SK-N-MC (cell line): Measurements from ENCODE around the gene CLRN1.

Source experiments
- EZH2 ChIP-seq: fragments of 200-600 bp; sonication (generic); IDR thresholded peaks from one replicate; pipeline ENCODE4 v1.6.1; 2017; ENCODE audit warnings: antibody characterized with exemption
- POLR2AphosphoS5 ChIP-seq: IDR thresholded peaks from 2 replicates; pipeline ENCODE4 v1.6.1; 2012; ENCODE audit warnings: mild to moderate bottlenecking, low read depth, low read length, borderline replicate concordance

DNA sequence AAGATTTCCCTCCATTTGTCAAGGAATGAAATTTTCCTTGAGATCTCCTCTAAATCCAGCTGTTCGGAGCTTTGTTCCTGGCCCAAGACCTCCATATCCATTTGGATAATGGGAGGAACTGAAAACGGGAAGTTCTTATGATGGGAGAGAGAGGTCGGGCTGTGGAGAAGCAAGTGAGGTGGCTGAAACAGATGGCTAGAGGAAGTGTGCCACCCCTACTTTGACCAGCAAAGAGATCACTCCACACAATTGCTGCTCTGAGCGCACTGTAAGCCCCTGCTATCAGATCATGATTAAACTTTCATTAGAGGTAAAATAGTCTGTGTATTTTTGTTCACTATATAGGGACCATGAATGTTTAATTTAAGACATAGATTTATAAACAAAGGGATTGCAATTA is 67.2 kb downstream of the CLRN1 start, which contains the start of gene MINDY4B:
- TF ChIP-seq POLR2AphosphoS5 = no peak
- no peak for TF ChIP-seq EZH2
